ENCODE measurements around the gene MLPH.

- TF ChIP-seq EZH2 (IDR thresholded peaks at IDR 0.05; ENCODE audit: insufficient read depth, poor library complexity, severe bottlenecking) (no peak), EZH2phosphoT487 (IDR thresholded peaks at IDR 0.05; ENCODE audit: insufficient read depth, low read depth) (no peak)
Measured at GRCh38 chr2:237541243-237541642, 54.2 kb downstream of the MLPH start.

Data from GM23248 (cell line).